ENCODE results near the gene ARMC2.

The ARMC2 gene

DNA sequence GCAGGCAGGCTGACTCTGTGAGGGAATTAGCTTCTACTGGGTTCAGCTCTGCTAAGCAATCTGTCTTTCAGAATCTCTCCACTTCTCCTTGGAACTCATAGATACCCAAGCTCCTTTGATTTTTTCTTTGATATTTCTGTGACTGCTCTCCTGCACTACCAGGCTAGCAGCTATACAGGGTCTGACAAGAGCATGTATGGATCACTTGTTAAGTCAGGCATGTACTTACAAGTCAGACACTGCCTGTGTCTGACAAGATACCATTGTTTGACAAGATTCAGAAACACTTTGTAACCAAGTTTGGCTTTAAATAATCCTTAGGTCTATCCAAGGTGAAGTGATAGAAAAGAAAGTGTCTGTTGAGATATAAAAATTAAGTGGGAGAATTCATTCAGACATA is 167.0 kb downstream of the ARMC2 start:
- DNase-seq (ENCODE audit: low spot score): no peak

DNA sequence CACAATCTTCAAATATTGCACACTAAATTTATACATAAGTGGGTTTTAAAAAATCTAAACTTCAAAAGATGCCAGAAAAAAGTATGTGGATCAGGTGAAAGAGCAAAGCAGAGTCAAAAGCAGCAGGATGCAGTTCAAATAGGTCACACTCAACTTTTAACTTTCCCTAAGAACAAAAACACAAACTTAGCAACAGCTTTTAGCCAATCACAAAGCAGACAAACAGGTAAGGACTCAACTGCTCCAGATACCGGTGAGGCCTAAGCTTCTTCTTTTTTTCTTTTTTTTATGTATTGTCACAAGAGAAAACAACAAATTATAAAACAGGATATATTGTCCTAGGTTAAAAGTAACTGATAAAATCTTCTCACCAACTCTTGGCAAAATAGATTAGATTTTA is 171.7 kb downstream of the ARMC2 start:
- no peak for DNase-seq (ENCODE audit: low spot score)

DNA sequence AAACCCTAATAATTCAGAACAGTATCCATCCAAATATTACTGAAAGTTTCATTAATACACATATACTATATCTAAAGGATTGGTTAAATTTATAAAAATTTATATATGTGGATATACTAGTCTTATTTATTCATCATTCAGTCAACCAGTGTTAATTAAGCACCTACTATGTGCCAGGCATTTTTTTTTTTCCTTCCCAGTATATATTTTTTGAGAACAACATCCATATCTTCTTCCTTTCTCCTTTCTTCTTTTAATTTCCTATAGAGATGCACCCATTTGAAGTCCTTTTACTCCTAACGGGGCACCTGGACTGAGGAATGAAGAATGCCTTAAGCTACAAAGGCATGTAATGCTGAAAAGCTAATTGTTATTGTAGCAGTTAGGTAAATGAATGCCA is 173.6 kb downstream of the ARMC2 start:
- DNase-seq (ENCODE audit: low spot score): no peak

DNA sequence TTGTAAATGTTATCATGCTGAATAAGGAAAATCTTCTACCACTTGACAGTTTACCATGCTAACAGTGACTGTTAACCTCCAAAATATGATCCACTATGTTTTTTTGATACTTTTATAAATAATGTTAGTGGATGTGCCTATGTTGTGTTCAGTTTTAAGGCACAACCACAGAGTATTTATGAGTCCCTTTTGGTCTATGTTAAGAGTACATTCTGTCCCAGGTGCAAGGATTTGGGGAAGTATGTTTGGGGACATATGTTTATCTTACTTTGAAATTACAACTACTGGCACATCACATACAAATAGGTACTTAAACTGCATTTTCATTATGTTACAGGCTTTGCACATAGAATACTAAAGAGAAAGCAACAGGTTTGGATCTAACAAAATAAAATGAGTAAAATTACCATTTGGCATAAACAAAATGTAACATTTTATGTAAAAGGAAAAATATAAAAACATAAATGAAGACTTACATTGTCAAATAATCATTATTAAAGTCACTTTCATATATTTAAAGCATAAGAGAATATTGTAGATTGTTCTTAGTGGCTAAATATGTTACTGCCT is 175.2 kb downstream of the ARMC2 start:
- DNase-seq (ENCODE audit: low spot score): no peak
